K562 (cell line): ENCODE results near the gene ADAM19. TPM values are rescaled to one million over a fixed set of nuclear protein-coding genes. Genes with fewer than 3 reads are reported as not detected.
A peak's percentile ranks its signal among the peaks of the same experiment; 100 is the strongest.

Source experiments
- ATAC-seq: fragments of 200-7000 bp; cut with Tn5 transposase; 3 replicates; pipeline ENCODE4 v1.9.1; 2020; ENCODE audit warnings: moderate library complexity
- BruUV-seq: library from RNA; stranded (reverse); fragments of 400-500 nt; replicated peaks from 2 replicates; lab custom pipeline; 2021; lab: Mats Ljungman, UMichigan
- CTCF ChIA-PET: fragments of 300-600 bp; formaldehyde crosslinking; extraction: SDS; loops from one replicate; lab custom pipeline; 2021; ENCODE audit warnings: low intra/inter-chr PET ratio; lab: Yijun Ruan, JAX
- POLR2A ChIA-PET: fragments of 300-600, 350-650 bp; sonication (Branson Sonifier 250); formaldehyde crosslinking; extraction: SDS; loops from one replicate; lab custom pipeline; 2021; ENCODE audit warnings: antibody characterized with exemption, inconsistent platforms; lab: Yijun Ruan, JAX
- DNase-seq, 4 experiments: peaks; one replicate each; pipeline versions ENCODE4 v3.0.0 to v3.0.0-alpha.2; 2011 to 2018; ENCODE audit warnings: low spot score in 3 of 4, mixed read lengths in 3 of 4; ENCODE audit errors: extremely low read depth in 1 of 4
- FAIRE-seq: peaks from 2 replicates; lab custom pipeline; 2011; peaks lifted over from hg19 to GRCh38; lab: Jason Lieb, UNC
- H2AFZ ChIP-seq: 2 replicates; pipeline ENCODE4 v1.6.0; 2011; ENCODE audit warnings: low read depth, low read length, control low read depth, inconsistent platforms
- H3K27ac ChIP-seq: fragments of 200-600 bp; 3 replicates; pipeline ENCODE4 v1.8.0; 2011; ENCODE audit warnings: low read depth, mild to moderate bottlenecking, control low read depth, inconsistent platforms, low read length, moderate library complexity, mixed read lengths; ENCODE audit errors: extremely low read depth
- H3K27me3 ChIP-seq, 2 experiments: fragments of 300-600 bp in 1 of 2; 2 replicates in 1 of 2; 3 replicates in 1 of 2; pipeline versions ENCODE4 v1.6.0 to v1.8.0; 2011; ENCODE audit warnings: inconsistent platforms in 2 of 2, low read length in 2 of 2, mild to moderate bottlenecking in 1 of 2, mixed read lengths in 1 of 2, moderate library complexity in 1 of 2; ENCODE audit not compliant: control insufficient read depth in 2 of 2, insufficient read depth in 2 of 2
- H3K36me3 ChIP-seq: fragments of 300-600 bp; 3 replicates; pipeline ENCODE4 v1.8.0; 2011; ENCODE audit warnings: mild to moderate bottlenecking, low read length, inconsistent platforms; ENCODE audit not compliant: control insufficient read depth, insufficient read depth
- H3K4me1 ChIP-seq, 2 experiments: fragments of 200-600 bp in 1 of 2; replicated peaks in 1 of 2; 2 replicates in 1 of 2; 3 replicates in 1 of 2; pipeline versions ENCODE4 v1.5.1 to v1.8.0; 2011; ENCODE audit warnings: inconsistent platforms in 2 of 2, low read length in 2 of 2, mild to moderate bottlenecking in 1 of 2, mixed read lengths in 1 of 2, moderate library complexity in 1 of 2; ENCODE audit not compliant: control insufficient read depth in 2 of 2, insufficient read depth in 2 of 2
- H3K4me2 ChIP-seq: 2 replicates; pipeline ENCODE4 v1.6.1; 2011; ENCODE audit warnings: low read length, control low read depth, inconsistent platforms, mixed read lengths; ENCODE audit not compliant: insufficient read depth
- H3K4me3 ChIP-seq: fragments of 200-600 bp; sonication (generic), shearing (Covaris generic); 2 replicates; pipeline ENCODE4 v1.5.1; 2016; ENCODE audit warnings: control low read depth, inconsistent platforms
- H3K79me2 ChIP-seq: fragments of 200-600 bp; 3 replicates; pipeline ENCODE4 v1.8.0; 2011; ENCODE audit warnings: low read length, inconsistent platforms; ENCODE audit not compliant: control insufficient read depth, insufficient read depth
- H3K9ac ChIP-seq, 2 experiments: 2 replicates each; pipeline versions ENCODE4 v1.6.0 to v1.6.1; 2011; ENCODE audit warnings: low read depth in 2 of 2, low read length in 2 of 2, control low read depth in 1 of 2, inconsistent platforms in 1 of 2, mild to moderate bottlenecking in 1 of 2, mixed read lengths in 1 of 2; ENCODE audit not compliant: insufficient read depth in 1 of 2
- H3K9me1 ChIP-seq: one replicate; pipeline ENCODE4 v1.6.0; 2011; ENCODE audit warnings: inconsistent platforms, mild to moderate bottlenecking, low read length, moderate library complexity; ENCODE audit not compliant: control insufficient read depth, insufficient read depth
- H3K9me3 ChIP-seq: replicated peaks from 2 replicates; pipeline ENCODE4 v1.5.1; 2011; ENCODE audit warnings: low read depth, low read length, inconsistent platforms; ENCODE audit not compliant: control insufficient read depth, insufficient read depth
- H4K20me1 ChIP-seq: replicated peaks from 2 replicates; pipeline ENCODE4 v1.6.1; 2011; ENCODE audit warnings: low read length, inconsistent platforms, mixed read lengths; ENCODE audit not compliant: control insufficient read depth, insufficient read depth
- ARNT ChIP-seq, 2 experiments: fragments of 450-650 bp; IDR thresholded peaks; 2 replicates each; pipeline ENCODE4 v1.6.1; 2016; ENCODE audit warnings: mild to moderate bottlenecking in 1 of 2
- CAMTA2 ChIP-seq: fragments of 250-450 bp; sonication (Bioruptor Pico); conservative IDR thresholded peaks from 2 replicates; pipeline ENCODE4 v1.5.1; 2022
- CXXC5 ChIP-seq: fragments of 250-450 bp; sonication (Bioruptor Pico); IDR thresholded peaks from 2 replicates; pipeline ENCODE4 v1.8.0; 2022; ENCODE audit warnings: inconsistent platforms, mild to moderate bottlenecking, moderate library complexity
- FOSL1 ChIP-seq: fragments of 200-800 bp; sonication (Bioruptor generic); conservative IDR thresholded peaks from 2 replicates; pipeline ENCODE4 v1.6.1; 2016; ENCODE audit warnings: missing genetic modification characterization, missing compliant biosample characterization
- KLF13 ChIP-seq: fragments of 450-650 bp; IDR thresholded peaks from 2 replicates; pipeline ENCODE4 v1.6.1; 2016; ENCODE audit warnings: missing genetic modification characterization, low read depth, mild to moderate bottlenecking, missing compliant biosample characterization, moderate library complexity, borderline replicate concordance
- MAFK ChIP-seq: IDR thresholded peaks from 2 replicates; pipeline ENCODE4 v1.6.1; 2011; ENCODE audit warnings: low read length, improper control_type of control experiment
- MITF ChIP-seq: IDR thresholded peaks from 2 replicates; pipeline ENCODE4 v1.6.1; 2014; ENCODE audit warnings: antibody characterized with exemption
- REST ChIP-seq, 2 experiments: fragments of 450-650 bp; formaldehyde crosslinking in 1 of 2; IDR thresholded peaks; 2 replicates each; pipeline versions ENCODE4 v1.4.0 to v1.6.1; 2014 to 2020; ENCODE audit warnings: mild to moderate bottlenecking in 2 of 2, borderline replicate concordance in 1 of 2, low read depth in 1 of 2
- XRCC3 ChIP-seq: fragments of 450-650 bp; IDR thresholded peaks from 2 replicates; pipeline ENCODE4 v1.6.1; 2017; ENCODE audit warnings: mild to moderate bottlenecking, moderate library complexity
- ZNF41 ChIP-seq: fragments of 250-450 bp; sonication (Bioruptor Pico); conservative IDR thresholded peaks from 2 replicates; pipeline ENCODE4 v1.4.0; 2020; ENCODE audit warnings: mild to moderate bottlenecking
- ZNF79 ChIP-seq: fragments of 250-450 bp; sonication (Bioruptor Pico); IDR thresholded peaks from 2 replicates; pipeline ENCODE4 v1.4.0; 2020; ENCODE audit warnings: low read depth, mild to moderate bottlenecking, moderate library complexity
- WGBS: fragments of 100-300 bp; shearing (Covaris generic); methylation state at CpG from one replicate; pipeline ENCODE4 v1.1.6; 2016; ENCODE audit warnings: low coverage, mixed read lengths; ENCODE audit not compliant: insufficient coverage; ENCODE audit errors: missing lambda C conversion rate; 5-methylcytosine and 5-hydroxymethylcytosine counted together
- in situ Hi-C: fragments of 300-500 bp; cut with MboI; formaldehyde crosslinking; loops from 4 replicates; pipeline ENCODE4 v1.15.0; 2018; ENCODE audit warnings: inconsistent platforms, mixed read lengths
- intact Hi-C: fragments of 100-400 bp; cut with micrococcal nuclease; formaldehyde crosslinking; loops from 2 replicates; pipeline ENCODE4 v1.14.2; 2022
- polyA plus RNA-seq, 8 experiments: library from polyadenylated mRNA; depleted of rRNA in 4 of 8; stranded (reverse) in 5 of 8; unstranded in 3 of 8; fragments of >200 nt; fragmentation: Nextera tagmentation in 2 of 8; fragmentation: Illumina TruSeq in 1 of 8; extraction: Ambion mirVana in 2 of 8; extraction: Trizol in 1 of 8; gene quantifications; 2 replicates each; pipeline versions ENCODE4 v1.2.1 to v1.2.3, GENCODE V29; 2011 to 2014; ENCODE audit warnings: inconsistent platforms in 1 of 8, missing spikeins in 1 of 8
- total RNA-seq, 7 experiments: library from RNA; depleted of rRNA in 6 of 7; stranded (reverse); fragments of >200 nt in 6 of 7; fragmentation: Illumina TruSeq in 2 of 7; extraction: Trizol in 2 of 7; gene quantifications; 2 replicates each; pipeline versions ENCODE4 v1.2.1 to v1.2.3, GENCODE V29; 2011 to 2021; ENCODE audit warnings: low replicate concordance in 1 of 7

ADAM19 gene
- total and polyA plus RNA-seq, 9 of the 15 experiments (the other 6 are each of a cell fraction or from before 2014, with no cell fraction given), result 0.11 to 1.1 (median 0.43) TPM

GRCh38 chr5:157511651-157512644, 63.6 kb downstream of the ADAM19 start:
- ATAC-seq (peak; percentile 98), DNase-seq (peak; percentile 38 to 71 (median 56)), FAIRE-seq (peak; percentile 78)
- H3K9me1 ChIP-seq, result no peaks in the 10 kb centered on the region
- H3K4me3 ChIP-seq, result no peak overlapping the region
- H4K20me1 ChIP-seq, result no peaks in the 10 kb centered on the region; the same call in 1 of the 2 replicates
- peak overlapping the region; percentile 53 for H2AFZ ChIP-seq
- WGBS, result 8% methylated on average over 8 of the region's 9 CpGs
- ChIA-PET POLR2A (interaction anchor here (0.9 to 2.1 kb wide), 2 partner anchors 9 to 19 kb away, joined by 3 to 7 read pairs; no protein-coding TSS in a partner anchor), CTCF (no interaction called here)
- H3K9me3 ChIP-seq, result no peaks in the 10 kb centered on the region
- H3K36me3 ChIP-seq, result no peaks in the 10 kb centered on the region
- BruUV-seq, result no TSS peak
- H3K4me2 ChIP-seq, result no peak overlapping the region; the same call in 1 of the 2 replicates
- no peaks in the 10 kb centered on the region for H3K79me2 ChIP-seq
- peaks cover 0 to 2% of the 10 kb centered on the region in 2 experiments; a peak in 1 of 5 replicates for H3K27me3 ChIP-seq
- peak overlapping the region; percentile 8; the same call in 1 of the 3 replicates for H3K27ac ChIP-seq
- H3K9ac ChIP-seq, result no peak overlapping the region
- intact Hi-C loops, result no loop called here
- H3K4me1 ChIP-seq, result peaks cover 0 to 9% of the 10 kb centered on the region in 2 experiments; a peak in 2 of 5 replicates
- in situ Hi-C loops, result no loop called here
- no peak for TF ChIP-seq ZNF79 (CRISPR knock-in tag)
- peak; percentile 89; the same call in 1 of the 2 replicates for TF ChIP-seq KLF13 (tag)
- peak; percentile 76 for TF ChIP-seq FOSL1 (tag)
- TF ChIP-seq MAFK, result peak; percentile 64; the same call in 1 of the 2 replicates
- TF ChIP-seq XRCC3, result no peak
- no peak for TF ChIP-seq CXXC5 (CRISPR knock-in tag)
- 0 out of 4 replicates have a peak, but pooled peaks of 1 of the 2 experiments have one; percentile 14 for TF ChIP-seq ARNT (IDR thresholded peaks at IDR 0.05)
- TF ChIP-seq ZNF41 (CRISPR knock-in tag), result no peak
- TF ChIP-seq CAMTA2, result no peak
- TF ChIP-seq MITF, result no peak
- TF ChIP-seq REST (IDR thresholded peaks at IDR 0.05; ENCODE audit: borderline replicate concordance), result 0 out of 2 replicates have a peak, but pooled peaks have one; percentile 6
- no peak for TF ChIP-seq REST (CRISPR knock-in tag; IDR thresholded peaks at IDR 0.05; ENCODE audit: low read depth)
